K562 (cell line): ENCODE measurements around the gene SHLD2. TPM values are rescaled to one million over a fixed set of nuclear protein-coding genes. Genes with fewer than 3 reads are reported as not detected.

Experiments used
- ATF1 ChIP-seq, 2 experiments: fragments of 450-650 bp in 1 of 2; IDR thresholded peaks; 2 replicates each; pipeline ENCODE4 v1.6.1; 2016; ENCODE audit warnings: missing compliant biosample characterization in 1 of 2, missing genetic modification characterization in 1 of 2
- BRD9 ChIP-seq: fragments of 450-650 bp; IDR thresholded peaks from 2 replicates; pipeline ENCODE4 v1.6.1; 2018; ENCODE audit warnings: low read depth; ENCODE audit not compliant: partially characterized antibody
- C11orf30 ChIP-seq: fragments of 450-650 bp; IDR thresholded peaks from 2 replicates; pipeline ENCODE4 v1.6.1; 2016; ENCODE audit warnings: low read depth, mild to moderate bottlenecking
- CBFA2T3 ChIP-seq: fragments of 450-650 bp; IDR thresholded peaks from 2 replicates; pipeline ENCODE4 v1.6.1; 2017
- CREB1 ChIP-seq, 2 experiments: sonication (generic) in 1 of 2; formaldehyde crosslinking in 1 of 2; IDR thresholded peaks; 2 replicates each; pipeline versions ENCODE4 v1.6.1 to v1.8.0; 2012 to 2022; ENCODE audit warnings: inconsistent platforms in 1 of 2, mild to moderate bottlenecking in 1 of 2, missing genetic modification reagents in 1 of 2, moderate library complexity in 1 of 2
- EGR1 ChIP-seq: fragments of 450-650 bp; conservative IDR thresholded peaks from 2 replicates; pipeline ENCODE4 v1.6.1; 2017; ENCODE audit warnings: mild to moderate bottlenecking
- EWSR1 ChIP-seq: fragments of 450-650 bp; IDR thresholded peaks from 2 replicates; pipeline ENCODE4 v1.6.1; 2018; ENCODE audit warnings: borderline replicate concordance, mild to moderate bottlenecking, low read depth, moderate library complexity; ENCODE audit not compliant: partially characterized antibody
- LCOR ChIP-seq: sonication (generic); formaldehyde crosslinking; IDR thresholded peaks from 2 replicates; pipeline ENCODE4 v1.8.0; 2022; ENCODE audit warnings: mild to moderate bottlenecking, missing genetic modification reagents
- MAFF ChIP-seq: IDR thresholded peaks from 2 replicates; pipeline ENCODE4 v1.6.1; 2012; ENCODE audit warnings: low read length, improper control_type of control experiment
- MYC ChIP-seq, 2 experiments: fragments of 250-450 bp in 1 of 2; sonication (Bioruptor Pico) in 1 of 2; IDR thresholded peaks; 2 replicates each; pipeline versions ENCODE4 v1.5.1 to v1.6.1; 2012 to 2021; ENCODE audit warnings: low read depth in 2 of 2, borderline replicate concordance in 1 of 2, improper control_type of control experiment in 1 of 2, low read length in 1 of 2, mild to moderate bottlenecking in 1 of 2, moderate library complexity in 1 of 2
- NKRF ChIP-seq: fragments of 450-650 bp; IDR thresholded peaks from 2 replicates; pipeline ENCODE4 v1.6.1; 2016; ENCODE audit warnings: borderline replicate concordance
- RCOR1 ChIP-seq, 2 experiments: IDR thresholded peaks; 2 replicates each; pipeline ENCODE4 v1.6.1; 2012; ENCODE audit warnings: low read depth in 2 of 2, low read length in 2 of 2, borderline replicate concordance in 1 of 2, improper control_type of control experiment in 1 of 2
- SMAD4 ChIP-seq: fragments of 250-450 bp; sonication (Bioruptor Pico); conservative IDR thresholded peaks from 2 replicates; pipeline ENCODE4 v1.8.0; 2021; ENCODE audit warnings: inconsistent platforms, mild to moderate bottlenecking, moderate library complexity
- SNRNP70 ChIP-seq: fragments of 200-400 bp; formaldehyde crosslinking; optimal IDR thresholded peaks from 2 replicates; pipeline ENCODE3; 2017; ENCODE audit warnings: low read depth, low read length
- SREBF2 ChIP-seq: sonication (generic); formaldehyde crosslinking; IDR thresholded peaks from 2 replicates; pipeline ENCODE4 v1.4.0; 2020; ENCODE audit warnings: mild to moderate bottlenecking, missing genetic modification reagents
- TAF1 ChIP-seq: IDR thresholded peaks from 2 replicates; pipeline ENCODE4 v1.6.1; 2011; ENCODE audit warnings: mild to moderate bottlenecking, low read length, moderate library complexity; ENCODE audit not compliant: insufficient read depth, control insufficient read depth, severe bottlenecking; ENCODE audit errors: extremely low read depth
- TFAP4 ChIP-seq: sonication (generic); formaldehyde crosslinking; IDR thresholded peaks from 2 replicates; pipeline ENCODE4 v1.8.0; 2022; ENCODE audit warnings: missing genetic modification reagents, mild to moderate bottlenecking, moderate library complexity, borderline replicate concordance
- polyA plus RNA-seq, 8 experiments: library from polyadenylated mRNA; depleted of rRNA in 4 of 8; stranded (reverse) in 5 of 8; unstranded in 3 of 8; fragments of >200 nt; fragmentation: Nextera tagmentation in 2 of 8; fragmentation: Illumina TruSeq in 1 of 8; extraction: Ambion mirVana in 2 of 8; extraction: Trizol in 1 of 8; gene quantifications; 2 replicates each; pipeline versions ENCODE4 v1.2.1 to v1.2.3, GENCODE V29; 2011 to 2014; ENCODE audit warnings: inconsistent platforms in 1 of 8, missing spikeins in 1 of 8
- total RNA-seq, 7 experiments: library from RNA; depleted of rRNA in 6 of 7; stranded (reverse); fragments of >200 nt in 6 of 7; fragmentation: Illumina TruSeq in 2 of 7; extraction: Trizol in 2 of 7; gene quantifications; 2 replicates each; pipeline versions ENCODE4 v1.2.1 to v1.2.3, GENCODE V29; 2011 to 2021; ENCODE audit warnings: low replicate concordance in 1 of 7

Gene SHLD2
- total and polyA plus RNA-seq, 9 of the 15 experiments (the other 6 are each of a cell fraction or from before 2014, with no cell fraction given): 21.6 to 51.2 (median 39.4) TPM

GRCh38 chr10:87093632-87094372, 1.2 kb upstream of the SHLD2 start (continued):
- TF ChIP-seq SREBF2 (CRISPR knock-in tag): no peak
- no peak for TF ChIP-seq BRD9
- TF ChIP-seq CREB1 (IDR thresholded peaks at IDR 0.05): 0 out of 2 replicates have a peak, but pooled peaks have one; percentile 16
- TF ChIP-seq CREB1 (CRISPR knock-in tag; IDR thresholded peaks at IDR 0.05): no peak; the same call in 1 of the 2 replicates
- 0 out of 2 replicates have a peak, but pooled peaks have one; percentile 35 for TF ChIP-seq SMAD4
- TF ChIP-seq C11orf30: peak; percentile 89
- 0 out of 2 replicates have a peak, but pooled peaks have one; percentile 12 for TF ChIP-seq EGR1
- no peak for TF ChIP-seq EWSR1
- TF ChIP-seq TAF1: peak; percentile 49
- no peak for TF ChIP-seq SNRNP70
- peak; percentile 46; the same call in 1 of the 2 replicates for TF ChIP-seq LCOR (CRISPR knock-in tag)
- TF ChIP-seq NKRF: 0 out of 2 replicates have a peak, but pooled peaks have one; percentile 38
- TF ChIP-seq MAFF: peak; percentile 31; the same call in 1 of the 2 replicates
- 0 out of 4 replicates have a peak, but pooled peaks of 1 of the 2 experiments have one; percentile 47 for TF ChIP-seq RCOR1 (IDR thresholded peaks at IDR 0.05; ENCODE audit: borderline replicate concordance in 1 of 2, low read depth in 2 of 2, low read length in 2 of 2)
- peak; percentile 50 for TF ChIP-seq MYC (IDR thresholded peaks at IDR 0.05; ENCODE audit: low read depth, low read length)
- no peak for TF ChIP-seq MYC (CRISPR knock-in tag; IDR thresholded peaks at IDR 0.05; ENCODE audit: borderline replicate concordance, low read depth)
- TF ChIP-seq TFAP4 (CRISPR knock-in tag): peak; percentile 85
- no peak for TF ChIP-seq ATF1 (CRISPR knock-in tag; IDR thresholded peaks at IDR 0.05)
- peak; percentile 55 for TF ChIP-seq ATF1 (tag; IDR thresholded peaks at IDR 0.05)
- peak; percentile 31 for TF ChIP-seq CBFA2T3
